ENCODE results near the gene RALGAPA2. TPM values are rescaled to one million over a fixed set of nuclear protein-coding genes. Genes with fewer than 3 reads are reported as not detected.

The RALGAPA2 gene
- polyA plus RNA-seq, 1 of the 3 experiments (the other 2 are of a cell fraction): 1.0 TPM

DNA sequence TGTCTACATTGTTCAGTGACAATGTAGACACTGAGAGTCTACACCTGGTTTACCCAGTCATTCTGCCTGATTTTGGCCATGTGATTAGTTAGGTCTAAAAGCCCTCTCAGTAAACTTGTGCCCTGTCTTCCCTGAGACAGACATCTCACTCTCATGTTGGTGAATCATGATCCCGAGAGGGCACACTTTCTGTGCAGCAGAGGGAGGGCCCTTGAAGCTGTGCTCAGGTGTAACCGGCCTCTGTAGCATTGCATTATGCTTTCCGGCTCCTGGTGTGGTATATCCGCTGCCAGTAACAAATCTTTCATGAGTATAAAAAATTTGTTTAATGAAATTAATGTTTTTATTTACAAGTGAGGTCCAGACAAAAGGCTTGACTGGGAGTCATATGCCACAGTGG, 85.0 kb downstream of the RALGAPA2 start:
- H3K4me3 ChIP-seq (ENCODE audit: low read depth in 2 of 2, low read length in 1 of 2): no peak overlapping the region
- no peaks in the 10 kb centered on the region for H3K27me3 ChIP-seq (ENCODE audit: insufficient read depth)
- DNase-seq: no peak
- WGBS (ENCODE audit: low lambda C conversion rate): 96% methylated on average over 4 of the region's 4 CpGs
- POLR2A ChIA-PET: no interaction called here
- no peaks in the 10 kb centered on the region for H3F3A ChIP-seq (replicated peaks; ENCODE audit: insufficient read depth)
- H3K4me1 ChIP-seq (ENCODE audit: control insufficient read depth in 1 of 2, insufficient read depth in 2 of 2, low read depth in 1 of 2, low read length in 1 of 2): no peaks in the 10 kb centered on the region
- no peaks in the 10 kb centered on the region for H3K9me3 ChIP-seq
- CTCF ChIA-PET: no interaction called here
- TF ChIP-seq NFIC (IDR thresholded peaks at IDR 0.05; ENCODE audit: borderline replicate concordance) (no peak), ELF1 (IDR thresholded peaks at IDR 0.05) (no peak), USF2 (IDR thresholded peaks at IDR 0.05; ENCODE audit: borderline replicate concordance, low read depth, low read length) (no peak), MEF2A (IDR thresholded peaks at IDR 0.05; ENCODE audit: borderline replicate concordance, low read depth) (no peak)
- H3K9me2 ChIP-seq: no peaks in the 10 kb centered on the region
- peaks cover 0 to 2% of the 10 kb centered on the region in 2 experiments for H3K36me3 ChIP-seq (replicated peaks in 1 of 2; ENCODE audit: control insufficient read depth in 1 of 2, insufficient read depth in 2 of 2, low read length in 1 of 2)
- no peak overlapping the region for H3K27ac ChIP-seq (ENCODE audit: low read depth in 2 of 2, low read length in 1 of 2)
- no peak overlapping the region for H3K9ac ChIP-seq
- no peaks in the 10 kb centered on the region for H4K20me1 ChIP-seq (ENCODE audit: insufficient read depth)
- no peaks in the 10 kb centered on the region for H3K79me2 ChIP-seq (ENCODE audit: insufficient read depth)
- H2AFZ ChIP-seq (ENCODE audit: low read depth): no peak overlapping the region
- H3K4me2 ChIP-seq: no peak overlapping the region

GRCh38 chr20:20624914-20625313, 87.5 kb downstream of the RALGAPA2 start:
- H2AFZ ChIP-seq (ENCODE audit: low read depth): no peak overlapping the region
- no peaks in the 10 kb centered on the region for H3K4me1 ChIP-seq (ENCODE audit: control insufficient read depth in 1 of 2, insufficient read depth in 2 of 2, low read depth in 1 of 2, low read length in 1 of 2)
- no peaks in the 10 kb centered on the region for H3K9me3 ChIP-seq
- no peak overlapping the region for H3K9ac ChIP-seq
- H3K4me3 ChIP-seq (ENCODE audit: low read depth in 2 of 2, low read length in 1 of 2): no peak overlapping the region
- H4K20me1 ChIP-seq (ENCODE audit: insufficient read depth): no peaks in the 10 kb centered on the region
- no peak for DNase-seq
- ChIA-PET POLR2A (no interaction called here), CTCF (interaction anchor here (0.9 to 1.2 kb wide), 2 partner anchors 12 to 31 kb away, joined by 3 read pairs; no protein-coding TSS in a partner anchor)
- H3K9me2 ChIP-seq: no peaks in the 10 kb centered on the region
- H3K27me3 ChIP-seq (ENCODE audit: insufficient read depth): no peaks in the 10 kb centered on the region
- peaks cover 0 to 2% of the 10 kb centered on the region in 2 experiments for H3K36me3 ChIP-seq (replicated peaks in 1 of 2; ENCODE audit: control insufficient read depth in 1 of 2, insufficient read depth in 2 of 2, low read length in 1 of 2)
- H3F3A ChIP-seq (replicated peaks; ENCODE audit: insufficient read depth): no peaks in the 10 kb centered on the region
- no peak overlapping the region for H3K4me2 ChIP-seq
- no peaks in the 10 kb centered on the region for H3K79me2 ChIP-seq (ENCODE audit: insufficient read depth)
- TF ChIP-seq YY1 (IDR thresholded peaks at IDR 0.05; ENCODE audit: low read depth) (no peak), MXI1 (IDR thresholded peaks at IDR 0.05; ENCODE audit: low read depth, low read length) (no peak), FOSL2 (IDR thresholded peaks at IDR 0.05; ENCODE audit: borderline replicate concordance, low read depth) (no peak), TCF12 (IDR thresholded peaks at IDR 0.05) (no peak), GATA2 (CRISPR knock-in tag; IDR thresholded peaks at IDR 0.05) (no peak)
- 90% methylated on average over 2 of the region's 2 CpGs for WGBS (ENCODE audit: low lambda C conversion rate)
- no peak overlapping the region for H3K27ac ChIP-seq (ENCODE audit: low read depth in 2 of 2, low read length in 1 of 2)

GRCh38 chr20:20621195-20621594, 91.2 kb downstream of the RALGAPA2 start:
- CTCF ChIA-PET: interaction anchor here (3.8 kb wide), 1 partner anchor 28 kb away, joined by 14 read pairs; no protein-coding TSS in a partner anchor

More at GRCh38 chr20:20621195-20621594, 91.2 kb downstream of the RALGAPA2 start:
- WGBS (ENCODE audit: low lambda C conversion rate): 89% methylated on average over 1 of the region's 1 CpG
- no peak for TF ChIP-seq USF1 (IDR thresholded peaks at IDR 0.05; ENCODE audit: borderline replicate concordance, low read depth)
- Histone ChIP-seq H3K9me3 (no peaks in the 10 kb centered on the region), H3K27me3 (ENCODE audit: insufficient read depth) (no peaks in the 10 kb centered on the region), H3K36me3 (replicated peaks in 1 of 2; ENCODE audit: control insufficient read depth in 1 of 2, insufficient read depth in 2 of 2, low read length in 1 of 2) (no peaks in the 10 kb centered on the region), H4K20me1 (ENCODE audit: insufficient read depth) (no peaks in the 10 kb centered on the region), H3K9ac (no peak overlapping the region), H3K79me2 (ENCODE audit: insufficient read depth) (no peaks in the 10 kb centered on the region), H3K9me2 (no peaks in the 10 kb centered on the region), H3F3A (replicated peaks; ENCODE audit: insufficient read depth) (no peaks in the 10 kb centered on the region), H3K4me2 (no peak overlapping the region), H3K27ac (ENCODE audit: low read depth in 2 of 2, low read length in 1 of 2) (no peak overlapping the region), H3K4me3 (ENCODE audit: low read depth in 2 of 2, low read length in 1 of 2) (no peak overlapping the region), H3K4me1 (ENCODE audit: control insufficient read depth in 1 of 2, insufficient read depth in 2 of 2, low read depth in 1 of 2, low read length in 1 of 2) (no peaks in the 10 kb centered on the region), H2AFZ (ENCODE audit: low read depth) (no peak overlapping the region)
- POLR2A ChIA-PET: no interaction called here
- no peak for DNase-seq
